Stimulated activated CD8-positive, alpha-beta memory T cell treated with anti-CD3 and anti-CD28 coated beads, Interleukin-7, amount 100 ng/mL, for 24 hours (primary cell): ENCODE data around the gene CDH23.
A peak's percentile ranks its signal among the peaks of the same experiment; 100 is the strongest.

Source experiments
- DNase-seq: peaks from one replicate; pipeline ENCODE4 v3.0.0-alpha.2; 2020; ENCODE audit warnings: low read depth

The CDH23 gene

DNA sequence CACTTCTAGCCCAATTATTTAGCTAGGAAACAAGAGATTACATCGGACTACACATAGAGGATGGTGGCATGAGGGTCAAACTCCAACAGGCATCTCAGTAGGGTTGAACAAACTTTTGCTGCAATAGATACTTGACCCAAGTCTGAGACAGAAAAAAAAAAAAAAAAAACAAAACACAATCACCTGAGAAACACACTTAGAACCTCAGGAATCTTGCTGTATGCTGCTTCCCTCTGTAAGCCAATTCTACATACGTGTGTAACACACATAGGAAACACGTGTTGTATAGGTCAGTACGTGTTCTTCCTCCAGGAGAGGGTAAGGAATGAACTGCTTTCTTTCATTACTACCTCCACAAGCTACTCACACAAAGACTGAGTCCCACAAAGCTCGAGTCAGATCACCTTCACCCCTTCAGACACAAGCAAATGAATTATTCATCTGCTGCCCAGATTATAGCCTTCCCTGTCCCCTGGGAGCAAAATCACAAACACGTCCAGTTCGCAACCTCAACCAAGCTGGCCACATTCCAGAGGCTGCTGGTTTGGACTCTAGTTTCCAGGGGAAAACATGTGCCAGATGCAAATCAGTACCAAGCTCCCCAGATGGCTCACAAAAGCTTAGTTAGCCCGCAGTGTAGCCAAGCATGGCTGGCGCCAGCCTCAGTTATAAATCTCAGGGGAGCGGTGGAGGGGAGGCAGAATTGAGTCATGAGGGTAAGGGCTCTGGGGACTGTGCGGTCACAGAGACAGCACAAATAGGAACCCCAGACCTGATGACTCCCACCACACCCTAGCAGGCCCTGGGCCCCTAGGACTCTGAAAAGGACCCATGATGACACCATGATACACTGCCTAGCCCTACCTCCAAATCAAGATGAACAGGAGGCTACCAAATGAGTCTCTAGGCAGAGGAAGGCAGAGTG, 439.2 kb downstream of the CDH23 start:
- DNase-seq = no peak

GRCh38 chr10:71836596-71836974, 439.9 kb downstream of the CDH23 start:
- DNase-seq = no peak

GRCh38 chr10:71837098-71837827, 440.5 kb downstream of the CDH23 start:
- DNase-seq = no peak

GRCh38 chr10:71838264-71839211, 441.8 kb downstream of the CDH23 start:
- DNase-seq = no peak

DNA sequence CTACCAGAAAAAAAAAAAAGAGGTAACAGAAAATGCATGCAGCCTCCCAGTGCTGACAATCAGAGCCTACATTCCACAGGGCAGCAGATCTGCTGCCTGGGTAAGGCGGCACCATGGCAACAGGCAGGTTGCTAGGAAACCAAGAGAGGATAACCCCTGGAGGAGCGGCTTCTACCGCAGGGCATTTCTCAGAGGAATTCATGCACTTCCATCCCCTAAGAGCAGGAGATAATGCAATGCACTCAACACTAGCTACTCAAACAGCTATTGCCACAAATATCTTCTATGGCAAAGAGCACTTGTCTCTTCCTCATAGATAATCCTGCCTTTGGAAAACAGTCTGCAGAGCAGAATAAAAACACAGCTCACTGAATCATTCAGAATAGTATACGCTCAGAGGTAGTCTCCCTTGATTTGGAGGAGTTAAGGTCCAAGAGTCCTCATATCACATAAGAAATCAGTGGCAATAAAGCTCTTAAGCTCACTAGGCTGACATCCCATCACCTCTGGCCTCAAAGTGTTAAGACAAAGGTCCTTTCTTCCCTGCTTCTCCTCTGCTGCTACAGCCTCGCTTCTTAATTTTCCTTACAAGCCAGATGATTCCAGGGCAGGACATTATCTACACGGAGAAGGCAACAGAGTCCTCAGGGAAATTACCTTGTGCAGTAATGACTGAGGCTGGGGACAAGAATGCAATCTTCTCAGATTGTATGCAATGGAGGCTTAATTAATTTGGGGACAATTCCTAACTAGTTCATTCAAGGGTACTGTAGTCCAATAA, 443.6 kb downstream of the CDH23 start:
- no peak for DNase-seq

DNA sequence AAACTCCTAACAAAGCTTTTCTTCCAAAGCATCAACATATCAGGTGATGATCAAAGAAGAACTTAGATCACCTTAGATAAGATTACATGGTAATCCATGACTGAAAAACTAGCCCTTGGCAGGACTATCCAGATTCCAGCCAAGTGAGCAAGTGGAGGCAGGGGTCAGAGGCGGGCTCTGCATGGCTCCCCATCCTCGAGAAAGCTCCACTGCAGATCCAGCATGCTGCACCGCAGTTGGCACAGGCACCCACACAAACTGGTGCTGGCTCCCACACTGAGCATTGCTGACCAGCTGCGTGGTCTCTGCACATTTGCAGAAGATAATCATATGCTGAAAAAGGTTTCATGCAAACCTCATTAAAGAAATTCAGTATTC, 444.2 kb downstream of the CDH23 start:
- no peak for DNase-seq

DNA sequence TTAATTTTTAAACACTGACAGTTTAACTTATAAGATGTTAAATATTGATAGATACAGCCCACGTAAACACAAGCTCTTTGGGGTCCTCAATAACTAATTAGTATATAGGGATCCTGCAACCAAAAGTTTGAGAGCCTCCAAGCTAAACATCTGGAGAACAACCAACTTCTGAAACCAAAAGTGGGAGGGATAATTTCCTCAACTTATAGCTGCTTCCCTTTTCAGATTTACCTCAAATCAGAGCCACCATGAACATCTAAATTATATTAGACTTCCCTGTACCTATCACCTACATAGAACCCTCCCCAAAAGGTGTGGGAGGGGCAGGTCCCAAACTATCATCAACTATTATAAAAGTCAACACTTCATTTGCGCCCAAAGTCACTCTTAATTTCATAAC, 445.7 kb downstream of the CDH23 start:
- DNase-seq = no peak

DNA sequence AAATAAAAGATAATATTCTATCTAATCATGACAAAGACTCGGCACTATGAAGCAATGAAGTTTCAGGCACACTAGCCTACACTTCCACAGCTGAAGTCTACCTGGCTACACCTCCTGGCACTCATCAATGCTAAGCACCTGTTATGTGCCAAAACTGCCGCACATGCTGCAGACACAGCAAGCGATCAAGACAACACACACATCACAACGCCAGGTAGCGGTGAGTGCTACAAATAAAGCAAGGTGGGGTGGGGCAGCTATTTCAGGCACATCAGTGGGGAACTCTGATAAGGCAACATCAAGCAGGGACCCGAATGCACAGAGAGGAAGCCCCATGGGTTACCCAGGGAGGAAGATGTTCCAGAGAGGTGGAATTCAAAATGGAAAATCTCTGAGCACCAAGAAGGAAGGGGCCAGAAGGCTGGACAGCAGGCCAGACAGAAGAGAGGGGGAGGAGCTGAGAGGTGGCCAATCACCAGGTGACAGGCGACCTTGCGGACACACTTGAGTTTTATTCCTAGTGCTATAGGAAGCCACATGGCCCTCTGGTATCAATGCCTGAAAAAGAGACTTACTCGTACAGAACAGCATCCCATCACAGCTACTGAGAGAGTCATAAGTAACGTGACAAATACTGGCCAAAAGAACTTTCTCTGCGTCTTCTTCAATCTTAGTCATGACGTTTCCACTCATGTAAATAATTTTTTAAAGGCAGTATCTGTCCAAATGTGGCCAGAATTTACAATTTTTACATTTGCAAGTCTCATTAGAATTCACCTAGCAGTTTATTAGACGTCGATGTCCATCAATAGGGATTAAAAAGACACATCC, 446.4 kb downstream of the CDH23 start:
- no peak for DNase-seq

DNA sequence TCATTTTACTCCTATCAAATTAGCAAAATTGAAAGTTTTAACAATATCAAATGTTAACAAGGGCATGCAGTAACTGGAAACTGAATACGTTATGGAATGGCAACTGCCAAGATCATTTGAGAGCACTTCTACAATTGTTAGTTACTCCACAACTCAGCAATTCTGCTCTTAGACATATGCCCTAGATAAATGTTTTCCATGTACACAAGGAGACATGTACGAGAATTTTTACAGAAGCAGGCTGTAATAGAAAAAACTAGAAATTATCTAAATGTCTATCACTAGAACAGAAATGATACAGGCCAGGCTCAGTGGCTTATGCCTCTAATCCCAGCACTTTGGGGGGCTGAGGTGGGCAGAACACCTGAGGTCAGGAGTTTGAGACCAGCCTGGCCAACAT, 447.4 kb downstream of the CDH23 start:
- DNase-seq = no peak

DNA sequence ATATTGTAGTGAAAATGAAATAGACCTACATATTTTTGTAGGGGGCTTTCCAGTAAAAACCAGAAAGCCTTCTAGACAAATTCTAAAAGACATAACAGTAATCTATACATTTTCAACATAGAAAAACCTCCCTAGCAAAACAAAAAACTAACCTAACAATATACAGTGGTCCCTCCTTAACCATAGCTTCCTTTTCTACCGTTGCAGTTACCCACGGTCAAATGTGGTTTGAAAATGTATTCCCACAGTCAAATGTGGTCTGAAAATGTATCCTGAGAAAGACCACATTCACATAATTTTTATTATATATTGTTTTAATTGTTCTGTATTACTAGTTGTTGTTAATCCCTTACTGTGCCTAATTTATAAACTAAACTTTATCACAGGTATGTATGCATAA, 448.0 kb downstream of the CDH23 start:
- DNase-seq = no peak

DNA sequence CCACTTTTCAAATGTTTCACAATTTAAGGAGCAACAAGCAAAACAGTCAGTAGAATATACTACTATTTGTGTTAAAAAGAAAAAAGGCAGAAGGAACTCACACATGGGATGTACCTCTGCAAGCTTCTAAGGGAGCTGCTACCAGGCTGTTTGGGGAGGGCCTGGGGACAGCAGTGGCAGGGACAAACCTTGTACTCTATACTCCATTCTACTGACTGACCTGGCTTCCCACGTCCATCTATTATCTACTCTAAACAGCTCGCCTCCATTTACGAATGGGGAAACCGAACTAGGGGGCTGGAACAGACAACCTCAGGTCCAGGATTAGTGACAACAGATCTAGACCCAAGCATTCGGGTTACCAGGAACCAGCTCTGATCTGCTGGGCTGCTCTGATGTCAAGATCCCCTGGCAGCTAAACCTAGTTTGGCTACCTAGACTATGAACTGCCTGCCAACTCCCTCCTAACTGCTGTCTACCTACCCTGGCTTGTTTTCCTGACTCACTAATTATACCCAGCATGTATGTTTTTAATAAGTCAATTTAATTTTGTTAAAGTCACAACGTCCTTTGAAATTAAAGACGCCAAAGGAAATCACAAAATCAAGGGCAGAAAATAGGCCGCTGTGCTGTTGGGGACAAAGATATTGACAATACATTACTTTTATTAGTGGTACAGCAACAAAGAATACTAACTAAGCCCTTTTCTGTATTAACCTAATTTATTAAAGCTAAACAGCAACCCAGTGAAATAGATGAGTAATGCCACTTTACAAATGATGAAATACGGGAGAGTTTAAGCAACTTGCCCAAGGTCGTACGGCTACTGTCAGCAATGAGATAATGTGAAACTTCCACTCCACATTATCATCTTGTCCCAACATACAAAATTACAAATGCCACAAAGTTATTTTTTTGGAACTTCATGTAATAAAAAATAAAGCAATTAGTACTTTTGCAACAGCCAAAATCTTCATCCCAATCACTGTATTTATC, 449.0 kb downstream of the CDH23 start:
- no peak for DNase-seq

DNA sequence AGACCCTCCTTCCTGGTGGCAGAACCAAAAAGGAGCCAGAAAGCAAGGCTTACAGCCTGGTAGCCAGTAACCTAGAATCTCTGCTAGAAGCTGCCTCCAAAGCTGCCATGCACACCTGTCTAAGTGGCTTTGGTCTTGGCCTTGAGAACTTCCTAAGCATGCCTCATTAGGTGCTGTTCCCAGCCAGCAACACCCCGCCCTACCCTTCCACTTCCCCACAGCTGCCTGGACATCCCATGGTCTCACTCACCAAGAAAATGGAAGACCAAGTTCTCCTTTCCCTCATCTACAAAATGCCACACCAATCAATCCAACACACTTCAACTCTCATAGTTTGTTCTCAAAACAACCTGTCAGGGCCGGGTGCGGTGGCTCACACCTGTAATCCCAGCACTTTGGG, 450.1 kb downstream of the CDH23 start:
- DNase-seq = no peak

DNA sequence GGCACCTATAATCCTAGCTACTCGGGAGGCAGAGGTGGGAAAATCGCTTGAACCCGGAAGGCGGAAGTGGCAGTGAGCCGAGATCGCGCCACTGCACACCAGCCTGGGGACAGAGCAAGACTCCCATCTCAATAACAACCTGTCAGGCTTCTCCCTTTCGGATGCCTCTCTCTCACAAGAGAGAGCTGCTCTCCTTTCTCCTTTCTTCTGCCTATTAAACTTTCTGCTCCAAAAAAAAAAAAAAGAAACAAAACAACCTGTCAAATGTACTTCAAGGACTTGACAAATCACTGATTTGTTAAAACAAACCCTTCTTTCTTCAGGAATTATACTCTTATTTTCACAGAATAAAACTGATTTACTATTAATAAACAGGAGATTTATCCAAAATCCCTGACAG, 450.7 kb downstream of the CDH23 start:
- no peak for DNase-seq

DNA sequence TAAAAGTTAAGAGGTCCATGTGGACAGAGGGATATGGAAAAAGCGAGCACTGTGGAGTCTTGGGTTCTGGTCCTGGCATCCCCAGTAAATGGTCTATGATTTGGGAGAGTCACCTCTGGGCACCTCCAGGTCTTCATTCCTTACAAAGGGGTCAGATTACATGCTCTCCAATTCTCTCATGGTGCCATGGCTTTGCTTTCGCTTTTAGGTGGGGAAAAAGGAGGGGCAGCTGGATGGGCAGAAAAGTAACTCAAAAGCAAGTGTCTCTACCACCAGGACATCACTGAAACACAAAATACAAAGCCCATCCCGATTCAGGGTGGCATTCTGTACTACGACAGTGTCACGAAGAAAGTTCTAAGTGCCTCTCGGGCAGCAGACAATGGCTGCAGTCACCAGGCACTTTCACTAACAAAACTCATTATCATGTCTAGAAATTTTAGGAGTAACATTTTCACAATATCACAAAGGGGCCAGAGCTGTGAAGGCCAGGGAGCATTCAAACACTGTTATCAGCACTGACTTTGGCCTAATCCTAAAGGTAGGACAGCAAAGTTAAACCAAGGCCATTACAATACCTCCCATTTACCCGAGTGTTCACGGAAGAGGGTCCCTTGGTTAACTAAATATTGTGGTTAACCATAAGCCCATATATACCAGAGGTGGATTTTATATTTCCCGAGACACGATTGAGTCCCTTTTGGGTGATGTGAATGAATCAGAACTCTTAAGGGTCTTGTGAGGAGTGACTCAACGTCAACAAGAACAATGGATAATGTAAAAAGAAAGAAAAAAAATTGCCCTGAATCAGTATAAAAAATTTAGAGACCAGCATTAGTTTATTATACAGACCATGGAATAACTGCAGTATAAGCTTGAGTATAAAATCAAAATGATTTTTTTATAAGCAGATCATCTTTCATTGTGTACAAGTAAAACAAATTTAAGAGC, 451.9 kb downstream of the CDH23 start:
- DNase-seq = no peak

- DNase-seq = no peak
Measured at GRCh38 chr10:71849461-71849908, 452.8 kb downstream of the CDH23 start.

- DNase-seq = no peak
Measured at GRCh38 chr10:71850021-71850742, 453.5 kb downstream of the CDH23 start.

- DNase-seq = peak; percentile 97
Measured at GRCh38 chr10:71850743-71851464, 454.2 kb downstream of the CDH23 start, which contains the start of gene PSAP. PSAP (minus strand) TSS chr10:71851251; CDS start chr10:71851221, 30 bp downstream.
